ENCODE measurements around the gene PHF12. TPM values are rescaled to one million over a fixed set of nuclear protein-coding genes. Genes with fewer than 3 reads are reported as not detected.

PHF12 gene
- total RNA-seq, 4 donors from 2014 or later: 27.8 to 44.5 (median 36.7) TPM

- 64% methylated on average over 10 of the region's 10 CpGs for WGBS
- DNase-seq (ENCODE audit: extremely low spot score): no peak
- Histone ChIP-seq H3K36me3 (no peaks in the 10 kb centered on the region), H3K4me1 (peaks cover 18 to 38% (median 21%) of the 10 kb centered on the region in 4 donors), H3K9me3 (no peaks in the 10 kb centered on the region), H3K27me3 (peaks cover 0 to 1% (median 0%) of the 10 kb centered on the region in 4 donors), H3K4me3 (no peak overlapping the region), H3K27ac (replicated peaks in 1 of 4) (no peak overlapping the region)
- intact Hi-C loops (cut with DNase I): no loop called here
- TF ChIP-seq CTCF (IDR thresholded peaks at IDR 0.05) (no peak), EP300 (IDR thresholded peaks at IDR 0.05) (no peak), POLR2AphosphoS5 (IDR thresholded peaks at IDR 0.05) (no peak), POLR2A (IDR thresholded peaks at IDR 0.05; ENCODE audit: low read depth) (no peak)
Measured at GRCh38 chr17:28972437-28972836, 21.1 kb upstream of the PHF12 start.

GRCh38 chr17:28970879-28971278 is 19.6 kb upstream of the PHF12 start:
- no peak for TF ChIP-seq CTCF (IDR thresholded peaks at IDR 0.05)
- TF ChIP-seq POLR2A (IDR thresholded peaks at IDR 0.05; ENCODE audit: low read depth): no peak
- TF ChIP-seq POLR2AphosphoS5 (IDR thresholded peaks at IDR 0.05): no peak
- TF ChIP-seq EP300 (IDR thresholded peaks at IDR 0.05): no peak
- no peaks in the 10 kb centered on the region for H3K9me3 ChIP-seq
- 63% methylated on average over 6 of the region's 6 CpGs for WGBS
- intact Hi-C loops (cut with DNase I): no loop called here
- no peak overlapping the region for H3K27ac ChIP-seq (replicated peaks in 1 of 4)
- no peaks in the 10 kb centered on the region for H3K36me3 ChIP-seq
- no peaks in the 10 kb centered on the region for H3K27me3 ChIP-seq
- H3K4me3 ChIP-seq: no peak overlapping the region
- no peak for DNase-seq (ENCODE audit: extremely low spot score)
- peaks cover 18 to 38% (median 21%) of the 10 kb centered on the region in 4 donors for H3K4me1 ChIP-seq

- H3K27ac ChIP-seq (replicated peaks in 1 of 4): no peak overlapping the region
- TF ChIP-seq POLR2AphosphoS5 (IDR thresholded peaks at IDR 0.05): no peak
- TF ChIP-seq POLR2A (IDR thresholded peaks at IDR 0.05; ENCODE audit: low read depth): no peak
- TF ChIP-seq EP300 (IDR thresholded peaks at IDR 0.05): no peak
- TF ChIP-seq CTCF (IDR thresholded peaks at IDR 0.05): no peak
- intact Hi-C loops (cut with DNase I): no loop called here
Measured at GRCh38 chr17:28969706-28970393, 18.5 kb upstream of the PHF12 start.

GRCh38 chr17:28968914-28969295 is 17.6 kb upstream of the PHF12 start:
- DNase-seq (ENCODE audit: extremely low spot score): no peak
- TF ChIP-seq EP300 (IDR thresholded peaks at IDR 0.05) (no peak), POLR2AphosphoS5 (IDR thresholded peaks at IDR 0.05) (no peak)
- H3K27me3 ChIP-seq: peaks cover 0 to 9% (median 0%) of the 10 kb centered on the region in 4 donors
- no peak overlapping the region for H3K27ac ChIP-seq (replicated peaks in 1 of 4)
- peaks cover 16 to 38% (median 23%) of the 10 kb centered on the region in 4 donors for H3K4me1 ChIP-seq
- intact Hi-C loops (cut with DNase I): no loop called here
- 63% methylated on average over 2 of the region's 2 CpGs for WGBS
- H3K4me3 ChIP-seq: no peak overlapping the region
- no peaks in the 10 kb centered on the region for H3K36me3 ChIP-seq
- no peaks in the 10 kb centered on the region for H3K9me3 ChIP-seq

More at GRCh38 chr17:28969706-28970393, 18.5 kb upstream of the PHF12 start:
- Histone ChIP-seq H3K9me3 (no peaks in the 10 kb centered on the region), H3K36me3 (no peaks in the 10 kb centered on the region), H3K27me3 (peaks cover 0 to 3% (median 0%) of the 10 kb centered on the region in 4 donors), H3K4me1 (peaks cover 20 to 38% (median 23%) of the 10 kb centered on the region in 4 donors), H3K4me3 (no peak overlapping the region)
- no peak for DNase-seq (ENCODE audit: extremely low spot score)
- 73% methylated on average over 11 of the region's 12 CpGs for WGBS

GRCh38 chr17:28968231-28968913 is 17.1 kb upstream of the PHF12 start:
- Histone ChIP-seq H3K4me3 (no peak overlapping the region), H3K4me1 (peaks cover 10 to 33% (median 22%) of the 10 kb centered on the region in 4 donors), H3K27ac (replicated peaks in 1 of 4) (no peak overlapping the region), H3K27me3 (peaks cover 0 to 12% (median 0%) of the 10 kb centered on the region in 4 donors), H3K36me3 (no peaks in the 10 kb centered on the region), H3K9me3 (no peaks in the 10 kb centered on the region)
- TF ChIP-seq CTCF (IDR thresholded peaks at IDR 0.05) (no peak), EP300 (IDR thresholded peaks at IDR 0.05) (no peak), POLR2AphosphoS5 (IDR thresholded peaks at IDR 0.05) (no peak), POLR2A (IDR thresholded peaks at IDR 0.05; ENCODE audit: low read depth) (no peak)
- intact Hi-C loops (cut with DNase I): no loop called here
- 54% methylated on average over 7 of the region's 10 CpGs for WGBS
- DNase-seq (ENCODE audit: extremely low spot score): no peak
